ENCODE measurements around the gene AGPAT4.

DNA sequence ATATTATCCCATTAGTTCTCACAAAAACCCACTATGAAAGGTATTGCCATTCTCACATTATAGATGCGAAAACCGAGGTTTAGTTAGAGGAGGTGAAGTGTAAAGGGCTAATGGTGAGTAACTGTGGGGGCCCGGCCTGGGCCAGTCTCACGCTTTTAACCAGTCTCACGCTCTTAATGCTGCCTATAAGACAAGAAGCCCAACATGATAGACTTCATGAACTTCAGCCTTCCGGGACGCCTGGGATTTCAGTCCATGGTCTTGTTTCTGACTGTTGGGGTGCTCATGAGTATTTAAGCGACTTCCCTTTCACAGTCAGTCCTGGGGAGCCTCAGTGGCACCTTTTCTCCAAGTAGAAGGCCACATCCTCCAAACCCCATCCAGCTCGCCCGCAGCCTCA is 31.7 kb downstream of the AGPAT4 start:
- TF ChIP-seq RFX5 (IDR thresholded peaks at IDR 0.05; ENCODE audit: low read depth, low read length) (no peak), RCOR1 (IDR thresholded peaks at IDR 0.05; ENCODE audit: insufficient replicate concordance, low read length) (no peak), POLR2A (IDR thresholded peaks at IDR 0.05; ENCODE audit: low read depth, low read length) (no peak), CEBPB (IDR thresholded peaks at IDR 0.05; ENCODE audit: low read depth, low read length) (no peak)
- TF ChIP-seq, protein P1, sequence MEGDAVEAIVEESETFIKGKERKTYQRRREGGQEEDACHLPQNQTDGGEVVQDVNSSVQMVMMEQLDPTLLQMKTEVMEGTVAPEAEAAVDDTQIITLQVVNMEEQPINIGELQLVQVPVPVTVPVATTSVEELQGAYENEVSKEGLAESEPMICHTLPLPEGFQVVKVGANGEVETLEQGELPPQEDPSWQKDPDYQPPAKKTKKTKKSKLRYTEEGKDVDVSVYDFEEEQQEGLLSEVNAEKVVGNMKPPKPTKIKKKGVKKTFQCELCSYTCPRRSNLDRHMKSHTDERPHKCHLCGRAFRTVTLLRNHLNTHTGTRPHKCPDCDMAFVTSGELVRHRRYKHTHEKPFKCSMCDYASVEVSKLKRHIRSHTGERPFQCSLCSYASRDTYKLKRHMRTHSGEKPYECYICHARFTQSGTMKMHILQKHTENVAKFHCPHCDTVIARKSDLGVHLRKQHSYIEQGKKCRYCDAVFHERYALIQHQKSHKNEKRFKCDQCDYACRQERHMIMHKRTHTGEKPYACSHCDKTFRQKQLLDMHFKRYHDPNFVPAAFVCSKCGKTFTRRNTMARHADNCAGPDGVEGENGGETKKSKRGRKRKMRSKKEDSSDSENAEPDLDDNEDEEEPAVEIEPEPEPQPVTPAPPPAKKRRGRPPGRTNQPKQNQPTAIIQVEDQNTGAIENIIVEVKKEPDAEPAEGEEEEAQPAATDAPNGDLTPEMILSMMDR (conservative IDR thresholded peaks at IDR 0.05; ENCODE audit: low read depth, low read length): no peak
- TF ChIP-seq, protein P2, sequence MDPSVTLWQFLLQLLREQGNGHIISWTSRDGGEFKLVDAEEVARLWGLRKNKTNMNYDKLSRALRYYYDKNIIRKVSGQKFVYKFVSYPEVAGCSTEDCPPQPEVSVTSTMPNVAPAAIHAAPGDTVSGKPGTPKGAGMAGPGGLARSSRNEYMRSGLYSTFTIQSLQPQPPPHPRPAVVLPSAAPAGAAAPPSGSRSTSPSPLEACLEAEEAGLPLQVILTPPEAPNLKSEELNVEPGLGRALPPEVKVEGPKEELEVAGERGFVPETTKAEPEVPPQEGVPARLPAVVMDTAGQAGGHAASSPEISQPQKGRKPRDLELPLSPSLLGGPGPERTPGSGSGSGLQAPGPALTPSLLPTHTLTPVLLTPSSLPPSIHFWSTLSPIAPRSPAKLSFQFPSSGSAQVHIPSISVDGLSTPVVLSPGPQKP (IDR thresholded peaks at IDR 0.05; ENCODE audit: borderline replicate concordance, low read depth, low read length): no peak
